OCI-LY7 (cell line): ENCODE data around the gene HS1BP3. TPM values are rescaled to one million over a fixed set of nuclear protein-coding genes. Genes with fewer than 3 reads are reported as not detected.

Experiments
- BruUV-seq: library from RNA; stranded (reverse); fragments of 400-500 nt; replicated peaks from 2 replicates; lab custom pipeline; 2021; lab: Mats Ljungman, UMichigan
- CTCF ChIA-PET: fragments of 300-600 bp; sonication (Branson Sonifier 250); formaldehyde crosslinking; loops from one replicate; lab custom pipeline; 2022; ENCODE audit warnings: antibody characterized with exemption; ENCODE audit not compliant: unreplicated experiment; lab: Charles Lee
- POLR2A ChIA-PET: fragments of 300-600 bp; sonication (Branson Sonifier 250); formaldehyde crosslinking; loops from one replicate; lab custom pipeline; 2022; ENCODE audit warnings: antibody characterized with exemption; lab: Charles Lee
- DNase-seq: peaks from one replicate; pipeline ENCODE4 v3.0.0-alpha.2; 2015; ENCODE audit warnings: low spot score
- H2AFZ ChIP-seq: fragments of 200-600 bp; sonication (generic), shearing (Covaris generic); 2 replicates; pipeline ENCODE4 v1.6.1; 2014; ENCODE audit warnings: mild to moderate bottlenecking, antibody characterized with exemption, low read length, moderate library complexity
- H3K27ac ChIP-seq: fragments of 200-600 bp; sonication (generic); 2 replicates; pipeline ENCODE4 v1.5.1; 2014; ENCODE audit warnings: mixed run types, low read depth, mild to moderate bottlenecking, moderate library complexity, low read length, inconsistent platforms; ENCODE audit not compliant: poor library complexity, severe bottlenecking
- H3K36me3 ChIP-seq: fragments of 200-600 bp; sonication (generic); 2 replicates; pipeline ENCODE4 v1.6.1; 2014; ENCODE audit warnings: mild to moderate bottlenecking, antibody characterized with exemption, low read length, moderate library complexity, mixed read lengths; ENCODE audit not compliant: insufficient read depth
- H3K4me1 ChIP-seq: fragments of 200-600 bp; sonication (generic); 2 replicates; pipeline ENCODE4 v1.5.1; 2014; ENCODE audit warnings: mild to moderate bottlenecking, low read length; ENCODE audit not compliant: insufficient read depth, poor library complexity, severe bottlenecking
- H3K4me2 ChIP-seq: fragments of 200-600 bp; sonication (generic); 2 replicates; pipeline ENCODE4 v1.6.1; 2014; ENCODE audit warnings: mild to moderate bottlenecking, low read length
- H3K4me3 ChIP-seq: fragments of 200-600 bp; sonication (generic); 2 replicates; pipeline ENCODE4 v1.5.1; 2014; ENCODE audit warnings: mild to moderate bottlenecking, low read depth, low read length; ENCODE audit not compliant: poor library complexity, severe bottlenecking
- H3K79me2 ChIP-seq: fragments of 200-600 bp; sonication (generic); 2 replicates; pipeline ENCODE4 v1.6.1; 2016; ENCODE audit warnings: low read depth, mild to moderate bottlenecking, low read length, moderate library complexity, mixed read lengths; ENCODE audit not compliant: insufficient read depth
- H3K9me2 ChIP-seq: fragments of 200-600 bp; sonication (generic); 2 replicates; pipeline ENCODE4 v1.6.1; 2016; ENCODE audit warnings: mild to moderate bottlenecking, low read length, mixed read lengths; ENCODE audit not compliant: insufficient read depth
- H3K9me3 ChIP-seq: fragments of 200-600 bp; sonication (generic); 2 replicates; pipeline ENCODE4 v1.6.1; 2014; ENCODE audit warnings: mild to moderate bottlenecking, mixed run types, low read length, mixed read lengths
- H4K20me1 ChIP-seq: fragments of 200-600 bp; sonication (generic); 2 replicates; pipeline ENCODE4 v1.6.1; 2014; ENCODE audit warnings: mild to moderate bottlenecking, antibody characterized with exemption, low read length, moderate library complexity, mixed read lengths; ENCODE audit not compliant: insufficient read depth
- EZH2phosphoT487 ChIP-seq: fragments of 200-600 bp; sonication (generic); IDR thresholded peaks from 2 replicates; pipeline ENCODE4 v1.6.1; 2018; ENCODE audit warnings: low read depth, borderline replicate concordance, mild to moderate bottlenecking, mixed run types, antibody characterized with exemption, low read length, moderate library complexity, mixed read lengths
- intact Hi-C: fragments of 100-400 bp; cut with micrococcal nuclease; formaldehyde crosslinking; loops from one replicate; pipeline ENCODE4 v1.10.0; 2022; ENCODE audit not compliant: unreplicated experiment
- total RNA-seq, 2 experiments: library from RNA; depleted of rRNA in 1 of 2; stranded (reverse); fragments of >200 nt in 1 of 2; shearing (Covaris generic) in 1 of 2; gene quantifications; 2 replicates each; pipeline ENCODE4 v1.2.3, GENCODE V29; 2014 to 2022
- TF ChIP-seq, protein P1 (sequence below): fragments of 200-600 bp; sonication (generic); conservative IDR thresholded peaks from 2 replicates; pipeline ENCODE4 v1.5.1; 2014; ENCODE audit warnings: mild to moderate bottlenecking, antibody characterized with exemption, low read length, moderate library complexity, mixed read lengths

The HS1BP3 gene
- total RNA-seq, 2 experiments from 2014 or later: 10.6 to 15.2 TPM

DNA sequence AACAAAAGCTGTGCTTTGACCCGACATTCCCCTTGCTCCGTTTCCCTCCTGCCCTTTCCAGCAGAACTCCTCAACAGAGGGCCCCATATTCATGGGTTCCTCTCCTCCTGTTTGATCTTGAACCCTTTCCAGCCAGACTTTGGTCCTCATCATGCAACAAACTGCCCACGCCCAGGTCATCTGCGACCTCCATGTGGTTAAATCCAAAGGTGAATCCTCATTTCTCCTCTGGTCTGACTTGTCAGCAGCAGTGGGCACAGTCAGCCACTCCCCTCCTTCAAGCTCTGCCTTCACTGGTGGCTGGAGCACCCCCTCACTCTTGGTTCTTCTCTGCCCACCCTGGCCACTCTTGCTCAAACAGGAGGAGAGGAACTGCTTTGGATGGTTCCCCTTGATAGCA is 2.7 kb downstream of the HS1BP3 start:
- intact Hi-C loops: no loop called here

DNA sequence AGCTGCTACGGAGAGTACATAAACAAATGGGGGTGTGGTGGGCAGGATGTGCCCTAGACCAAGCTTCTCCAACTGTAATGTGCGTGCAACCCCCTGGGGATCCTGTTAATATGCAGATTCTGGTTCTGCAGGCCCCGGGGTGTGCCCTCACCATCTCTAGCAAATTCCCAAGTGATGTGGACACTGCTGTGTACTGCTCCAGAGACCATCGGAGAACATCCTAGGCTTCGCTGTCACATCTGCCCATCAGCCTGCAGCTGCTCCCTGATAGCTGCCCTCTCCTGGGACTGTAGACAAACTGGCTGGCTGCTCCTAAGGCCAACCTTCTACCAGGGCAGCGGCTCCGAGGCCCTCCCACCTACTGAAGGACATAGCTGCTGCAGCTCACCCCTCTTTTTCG is 3.2 kb downstream of the HS1BP3 start:
- CTCF ChIA-PET: no interaction called here
- TF ChIP-seq, protein P1, sequence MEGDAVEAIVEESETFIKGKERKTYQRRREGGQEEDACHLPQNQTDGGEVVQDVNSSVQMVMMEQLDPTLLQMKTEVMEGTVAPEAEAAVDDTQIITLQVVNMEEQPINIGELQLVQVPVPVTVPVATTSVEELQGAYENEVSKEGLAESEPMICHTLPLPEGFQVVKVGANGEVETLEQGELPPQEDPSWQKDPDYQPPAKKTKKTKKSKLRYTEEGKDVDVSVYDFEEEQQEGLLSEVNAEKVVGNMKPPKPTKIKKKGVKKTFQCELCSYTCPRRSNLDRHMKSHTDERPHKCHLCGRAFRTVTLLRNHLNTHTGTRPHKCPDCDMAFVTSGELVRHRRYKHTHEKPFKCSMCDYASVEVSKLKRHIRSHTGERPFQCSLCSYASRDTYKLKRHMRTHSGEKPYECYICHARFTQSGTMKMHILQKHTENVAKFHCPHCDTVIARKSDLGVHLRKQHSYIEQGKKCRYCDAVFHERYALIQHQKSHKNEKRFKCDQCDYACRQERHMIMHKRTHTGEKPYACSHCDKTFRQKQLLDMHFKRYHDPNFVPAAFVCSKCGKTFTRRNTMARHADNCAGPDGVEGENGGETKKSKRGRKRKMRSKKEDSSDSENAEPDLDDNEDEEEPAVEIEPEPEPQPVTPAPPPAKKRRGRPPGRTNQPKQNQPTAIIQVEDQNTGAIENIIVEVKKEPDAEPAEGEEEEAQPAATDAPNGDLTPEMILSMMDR: no peak
- no peak for TF ChIP-seq EZH2phosphoT487
- BruUV-seq: no TSS peak
- Histone ChIP-seq H2AFZ (no peak overlapping the region), H3K27ac (no peak overlapping the region), H3K9me3 (no peaks in the 10 kb centered on the region), H3K36me3 (no peaks in the 10 kb centered on the region), H3K4me2 (no peak overlapping the region), H4K20me1 (no peaks in the 10 kb centered on the region), H3K4me3 (no peak overlapping the region), H3K79me2 (no peaks in the 10 kb centered on the region), H3K4me1 (peaks cover 15% of the 10 kb centered on the region), H3K9me2 (no peaks in the 10 kb centered on the region)
- POLR2A ChIA-PET: no interaction called here
- intact Hi-C loops: no loop called here
- no peak for DNase-seq

More for the DNA sequence above, 2.7 kb downstream of the HS1BP3 start:
- ChIA-PET CTCF (interaction anchor here (0.6 kb wide), 1 partner anchor 123 kb away, joined by 3 read pairs; no protein-coding TSS in a partner anchor), POLR2A (interaction anchor here (0.6 kb wide), 1 partner anchor 235 kb away, joined by 3 read pairs; no protein-coding TSS in a partner anchor)
- no TSS peak for BruUV-seq
- no peaks in the 10 kb centered on the region for H3K9me2 ChIP-seq
- no peak overlapping the region for H2AFZ ChIP-seq
- H3K9me3 ChIP-seq: no peaks in the 10 kb centered on the region
- no peak overlapping the region for H3K4me2 ChIP-seq
- H3K4me3 ChIP-seq: no peak overlapping the region
- no peak for TF ChIP-seq EZH2phosphoT487
- H3K27ac ChIP-seq: no peak overlapping the region
- no peaks in the 10 kb centered on the region for H3K36me3 ChIP-seq
- H3K4me1 ChIP-seq: peaks cover 15% of the 10 kb centered on the region
- H3K79me2 ChIP-seq: no peaks in the 10 kb centered on the region
- no peaks in the 10 kb centered on the region for H4K20me1 ChIP-seq
- DNase-seq: no peak

DNA sequence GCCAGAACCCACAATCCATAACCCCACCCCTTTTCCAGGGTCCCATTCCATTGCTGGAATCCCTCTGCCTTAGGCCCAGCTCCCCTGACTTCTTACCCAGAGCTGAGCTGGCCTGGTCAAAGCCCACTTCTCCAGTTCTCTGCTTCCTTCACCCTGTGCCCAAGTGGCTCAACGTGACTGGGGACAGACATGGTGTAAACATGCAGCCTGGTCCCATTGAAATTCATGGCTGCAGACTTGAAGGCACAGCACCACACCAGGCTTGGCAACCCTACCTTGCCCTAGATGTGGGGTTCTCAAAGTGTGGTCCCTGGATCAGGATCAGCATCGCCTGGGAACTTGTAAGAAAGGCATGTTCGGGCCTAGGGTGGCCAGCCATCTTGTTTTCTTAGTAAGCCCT is 3.7 kb downstream of the HS1BP3 start:
- intact Hi-C loops: no loop called here
- Histone ChIP-seq H2AFZ (no peak overlapping the region), H3K36me3 (no peaks in the 10 kb centered on the region), H3K9me3 (no peaks in the 10 kb centered on the region), H3K9me2 (no peaks in the 10 kb centered on the region), H4K20me1 (no peaks in the 10 kb centered on the region), H3K4me1 (peaks cover 15% of the 10 kb centered on the region), H3K27ac (no peak overlapping the region), H3K79me2 (no peaks in the 10 kb centered on the region), H3K4me2 (no peak overlapping the region), H3K4me3 (no peak overlapping the region)
- no TSS peak for BruUV-seq
- TF ChIP-seq, protein P1: no peak
- TF ChIP-seq EZH2phosphoT487: no peak
- CTCF ChIA-PET: interaction anchor here (0.6 kb wide), 1 partner anchor 25 kb away, joined by 8 read pairs; no protein-coding TSS in a partner anchor
- no peak for DNase-seq
- POLR2A ChIA-PET: no interaction called here
